GM10248 (cell line): ENCODE measurements around the gene WDR43.
"Not testable (repeated sequence)": the region's sequence is repeated elsewhere in the genome, so short reads cannot be mapped to it uniquely, and the experiment has no call there.

ENCODE experiments used
- CTCF ChIA-PET: fragments of 300-600 bp; sonication (Branson Sonifier 250); formaldehyde crosslinking; extraction: SDS; loops from one replicate; lab custom pipeline; 2021; ENCODE audit warnings: antibody characterized with exemption; lab: Yijun Ruan, JAX
- POLR2A ChIA-PET: fragments of 350-650 bp; sonication (Branson Sonifier 250); formaldehyde crosslinking; extraction: SDS; loops from one replicate; lab custom pipeline; 2020; ENCODE audit warnings: antibody characterized with exemption; lab: Yijun Ruan, JAX
- DNase-seq: peaks from one replicate; pipeline ENCODE4 v3.0.0; 2012; ENCODE audit errors: extremely low spot score
- CTCF ChIP-seq: IDR thresholded peaks from 2 replicates; pipeline ENCODE4 v1.5.1; 2012; ENCODE audit warnings: mild to moderate bottlenecking, low read depth; ENCODE audit errors: extremely low read depth, missing control alignments, control extremely low read depth

Gene WDR43

GRCh38 chr2:28977176-28977875, 82.9 kb downstream of the WDR43 start:
- ChIA-PET POLR2A (no interaction called here), CTCF (no interaction called here)
- no peak for DNase-seq
- no peak for TF ChIP-seq CTCF

GRCh38 chr2:28978001-28978400, 83.5 kb downstream of the WDR43 start:
- DNase-seq, CTCF ChIA-PET, POLR2A ChIA-PET: not testable (repeated sequence)

GRCh38 chr2:28978606-28979005, 84.1 kb downstream of the WDR43 start:
- no peak for TF ChIP-seq CTCF
- ChIA-PET CTCF (interaction anchor here (1.3 to 1.6 kb wide), 2 partner anchors 13 to 25 kb away, joined by 3 to 4 read pairs; no protein-coding TSS in a partner anchor), POLR2A (no interaction called here)
- no peak for DNase-seq

GRCh38 chr2:28979041-28979440, 84.6 kb downstream of the WDR43 start:
- TF ChIP-seq CTCF = no peak
- DNase-seq = no peak
- ChIA-PET CTCF (interaction anchor here (1.3 to 1.6 kb wide), 2 partner anchors 13 to 25 kb away, joined by 3 to 4 read pairs; no protein-coding TSS in a partner anchor), POLR2A (no interaction called here)

GRCh38 chr2:28979576-28980366, 85.3 kb downstream of the WDR43 start:
- POLR2A ChIA-PET = no interaction called here
- no peak for DNase-seq
- no peak for TF ChIP-seq CTCF
- CTCF ChIA-PET = interaction anchor here (1.3 to 1.6 kb wide), 2 partner anchors 14 to 24 kb away, joined by 3 to 4 read pairs; no protein-coding TSS in a partner anchor

GRCh38 chr2:28980368-28981015, 86.0 kb downstream of the WDR43 start:
- ChIA-PET POLR2A (no interaction called here), CTCF (interaction anchor here (1.2 kb wide), 1 partner anchor 14 kb away, joined by 4 read pairs; no protein-coding TSS in a partner anchor)
- no peak for TF ChIP-seq CTCF
- no peak for DNase-seq

GRCh38 chr2:28981016-28981441, 86.6 kb downstream of the WDR43 start, which contains the start of gene TOGARAM2:
Gene TOGARAM2, plus strand, starts transcription at chr2:28981298. Its CDS starts 13,537 bp downstream, at chr2:28994835.
- ChIA-PET CTCF (interaction anchor here (1.0 to 1.2 kb wide), 2 partner anchors 15 to 35 kb away, joined by 3 to 4 read pairs; no protein-coding TSS in a partner anchor), POLR2A (no interaction called here)
- TF ChIP-seq CTCF = no peak
- no peak for DNase-seq
